Transverse colon (tissue), 4 donors: Measurements from ENCODE around the gene CHCHD3. TPM values are rescaled to one million over a fixed set of nuclear protein-coding genes. Genes with fewer than 3 reads are reported as not detected.

Source experiments
- DNase-seq: peaks from one replicate; pipeline ENCODE4 v3.0.0-alpha.2; 2019
- H3K27ac ChIP-seq, 4 donors: fragments of 200-600 bp; sonication (generic); 2 replicates each; pipeline ENCODE4 v1.5.1; 2016 to 2018; ENCODE audit warnings: inconsistent platforms in 4 of 4
- H3K27me3 ChIP-seq: fragments of 200-600 bp; sonication (generic); 2 replicates; pipeline ENCODE4 v1.5.1; 2017; ENCODE audit warnings: inconsistent platforms
- H3K36me3 ChIP-seq, 4 donors: fragments of 200-600 bp; sonication (generic); 2 replicates each; pipeline ENCODE4 v1.5.1; 2017 to 2019; ENCODE audit warnings: inconsistent platforms in 4 of 4
- H3K4me1 ChIP-seq, 4 donors: fragments of 200-600 bp; sonication (generic); 2 replicates each; pipeline ENCODE4 v1.5.1; 2017 to 2020; ENCODE audit warnings: inconsistent platforms in 4 of 4
- H3K4me3 ChIP-seq, 4 donors: fragments of 200-600 bp; sonication (generic); 1 replicate in 1 of 4; 2 replicates in 3 of 4; pipeline versions ENCODE4 v1.5.1 to v1.6.1; 2017 to 2019; ENCODE audit warnings: inconsistent platforms in 4 of 4
- H3K9me3 ChIP-seq, 2 donors: fragments of 200-600 bp; sonication (generic); 2 replicates each; pipeline ENCODE4 v1.5.1; 2017 to 2019; ENCODE audit warnings: inconsistent platforms in 2 of 2
- CTCF ChIP-seq, 5 experiments: fragments of 200-600 bp in 3 of 5; fragments of 450-650 bp in 2 of 5; sonication (generic) in 3 of 5; IDR thresholded peaks; 1 replicate in 2 of 5; 2 replicates in 3 of 5; pipeline ENCODE4 v1.5.1; 2016 to 2017; ENCODE audit warnings: antibody characterized with exemption in 5 of 5, inconsistent platforms in 3 of 5, mild to moderate bottlenecking in 2 of 5, moderate library complexity in 1 of 5
- EP300 ChIP-seq: sonication (generic); formaldehyde crosslinking; IDR thresholded peaks from one replicate; pipeline ENCODE4 v1.6.1; 2017; ENCODE audit warnings: antibody characterized with exemption, low read depth
- POLR2A ChIP-seq: fragments of 450-650 bp; IDR thresholded peaks from one replicate; pipeline ENCODE4 v1.6.1; 2016; ENCODE audit warnings: antibody characterized with exemption, mild to moderate bottlenecking, moderate library complexity
- POLR2AphosphoS5 ChIP-seq, 3 donors: sonication (generic); formaldehyde crosslinking; IDR thresholded peaks; one replicate each; pipeline ENCODE4 v1.6.1; 2016; ENCODE audit warnings: antibody characterized with exemption in 3 of 3
- WGBS, 2 donors: methylation state at CpG; one replicate each; pipeline ENCODE4 v1.1.5; 2018; ENCODE audit warnings: low coverage in 1 of 2; 5-methylcytosine and 5-hydroxymethylcytosine counted together
- in situ Hi-C, 4 donors: fragments of 200-750 bp; cut with MboI; loops; one replicate each; pipeline versions ENCODE4 v1.15.0 to v1.15.1; 2017; ENCODE audit warnings: low sequenced_read_pairs in 3 of 4, low pct_ligation_motif_present in 1 of 4, low pct_unique_long_range_greater_than_20kb in 1 of 4
- intact Hi-C: fragments of 100-400 bp; cut with DNase I; formaldehyde crosslinking; loops from one replicate; pipeline ENCODE4 v1.15.1; 2023; ENCODE audit warnings: low total_unique reads
- total RNA-seq, 4 donors: library from RNA; depleted of rRNA; stranded (reverse); fragments of >200 nt; gene quantifications; one replicate each; pipeline ENCODE4 v1.1.0, GENCODE V29; 2016

CHCHD3 gene
- total RNA-seq, 4 donors from 2014 or later, result 49.4 to 78.1 (median 52.9) TPM

- in situ Hi-C loops (no loop called here), intact Hi-C loops (no loop called here)
- WGBS, 2 donors, result 92 to 94% methylated on average over 3 of the region's 3 CpGs
These were observed 73.9 kb downstream of the CHCHD3 start for GRCh38 chr7:133007961-133008360.

DNA sequence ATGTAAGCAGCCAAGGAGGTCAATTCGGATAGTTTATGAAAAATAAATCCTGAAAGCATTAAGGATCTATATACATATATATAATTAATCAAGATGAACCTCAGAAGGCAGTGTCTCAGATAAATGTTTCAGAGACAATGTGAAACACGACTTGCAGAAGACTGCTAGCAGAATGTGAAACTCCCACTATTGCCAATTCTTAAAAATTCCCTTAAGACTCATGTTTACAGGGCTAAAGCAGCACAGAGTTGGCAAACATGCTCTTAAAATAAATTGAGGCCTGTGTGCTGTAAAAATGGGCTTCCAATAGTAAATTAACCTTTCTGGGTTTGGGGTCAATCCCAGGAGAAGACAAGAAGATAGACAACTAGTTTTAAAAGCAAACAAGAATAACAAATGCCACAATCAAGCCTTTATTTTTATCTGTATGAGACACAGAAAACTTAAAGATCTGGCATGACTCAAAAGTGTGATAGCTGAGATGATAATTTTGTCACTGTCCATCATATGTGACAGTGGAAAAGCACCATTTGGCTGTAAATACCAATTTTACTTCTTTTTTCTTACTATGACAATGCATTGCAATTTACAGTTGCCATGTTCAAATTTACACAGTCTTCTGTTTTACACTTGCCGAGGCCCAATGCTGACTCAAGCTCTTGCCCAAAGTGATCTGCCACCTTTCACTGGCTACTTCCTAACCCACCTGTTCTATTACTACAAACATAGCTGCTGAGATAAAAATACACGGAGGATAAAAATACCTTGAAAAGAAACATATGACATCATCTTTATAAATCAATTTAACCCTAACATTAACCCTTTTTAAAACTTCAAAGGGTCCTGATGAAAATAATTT, 78.6 kb downstream of the CHCHD3 start:
- H3K36me3 ChIP-seq, result no peaks in the 10 kb centered on the region
- 49 to 58% methylated on average over 4 of the region's 4 CpGs for WGBS, 2 donors
- no peak for TF ChIP-seq POLR2A
- TF ChIP-seq POLR2AphosphoS5 (IDR thresholded peaks at IDR 0.05), result no peak
- TF ChIP-seq EP300, result no peak
- TF ChIP-seq CTCF (IDR thresholded peaks at IDR 0.05), result no peak
- H3K27ac ChIP-seq, result no peak overlapping the region
- no peak for DNase-seq
- H3K4me3 ChIP-seq, result no peak overlapping the region
- intact Hi-C loops, result no loop called here
- H3K27me3 ChIP-seq, result no peaks in the 10 kb centered on the region
- in situ Hi-C loops, result no loop called here
- peaks cover 0 to 11% (median 0%) of the 10 kb centered on the region in 4 donors for H3K4me1 ChIP-seq
- H3K9me3 ChIP-seq, result no peaks in the 10 kb centered on the region

More at GRCh38 chr7:133007961-133008360, 73.9 kb downstream of the CHCHD3 start:
- Histone ChIP-seq H3K27me3 (no peaks in the 10 kb centered on the region), H3K4me3 (no peak overlapping the region), H3K36me3 (no peaks in the 10 kb centered on the region), H3K27ac (no peak overlapping the region), H3K9me3 (no peaks in the 10 kb centered on the region), H3K4me1 (peaks cover 0 to 6% (median 0%) of the 10 kb centered on the region in 4 donors)
- TF ChIP-seq POLR2AphosphoS5 (IDR thresholded peaks at IDR 0.05), result no peak
- no peak for TF ChIP-seq EP300
- no peak for TF ChIP-seq CTCF (IDR thresholded peaks at IDR 0.05)
- TF ChIP-seq POLR2A, result no peak
- DNase-seq, result no peak

GRCh38 chr7:133001727-133002126, 80.2 kb downstream of the CHCHD3 start:
- 83 to 91% methylated on average over 5 of the region's 5 CpGs for whole genome bisulfite sequencing, 2 donors
- in situ Hi-C loops, result no loop called here

GRCh38 chr7:132999845-133000244, 82.0 kb downstream of the CHCHD3 start:
- intact Hi-C loops, result no loop called here
- no peaks in the 10 kb centered on the region for H3K27me3 ChIP-seq
- TF ChIP-seq POLR2AphosphoS5 (IDR thresholded peaks at IDR 0.05) (no peak), CTCF (IDR thresholded peaks at IDR 0.05) (no peak), EP300 (no peak), POLR2A (no peak)
- 100% methylated on average over 1 of the region's 1 CpG for WGBS, 2 donors
- no peaks in the 10 kb centered on the region for H3K9me3 ChIP-seq
- no peak for DNase-seq
- H3K27ac ChIP-seq, result no peak overlapping the region
- peaks cover 0 to 11% (median 0%) of the 10 kb centered on the region in 4 donors for H3K4me1 ChIP-seq
- no peaks in the 10 kb centered on the region for H3K36me3 ChIP-seq
- in situ Hi-C loops, result no loop called here
- H3K4me3 ChIP-seq, result no peak overlapping the region

More at GRCh38 chr7:133001727-133002126, 80.2 kb downstream of the CHCHD3 start:
- intact Hi-C loops, result no loop called here
- Histone ChIP-seq H3K27me3 (no peaks in the 10 kb centered on the region), H3K4me3 (no peak overlapping the region), H3K36me3 (no peaks in the 10 kb centered on the region), H3K27ac (no peak overlapping the region), H3K4me1 (peaks cover 0 to 11% (median 0%) of the 10 kb centered on the region in 4 donors), H3K9me3 (no peaks in the 10 kb centered on the region)
- DNase-seq, result no peak
- TF ChIP-seq POLR2A, result no peak
- TF ChIP-seq EP300, result no peak
